Body of pancreas (tissue), 4 donors: ENCODE data around the gene MRPL16.

Source experiments
- CTCF ChIP-seq, 7 experiments: fragments of 450-650 bp in 4 of 7; fragments of 200-600 bp in 3 of 7; sonication (generic) in 3 of 7; IDR thresholded peaks; one replicate each; pipeline ENCODE4 v1.5.1; 2016 to 2019; ENCODE audit warnings: antibody characterized with exemption in 7 of 7
- POLR2A ChIP-seq, 3 donors: fragments of 450-650 bp; IDR thresholded peaks; one replicate each; pipeline ENCODE4 v1.6.1; 2016; ENCODE audit warnings: antibody characterized with exemption in 3 of 3, mild to moderate bottlenecking in 2 of 3

GRCh38 chr11:59791639-59792038, 18.9 kb downstream of the MRPL16 start:
- no peak for TF ChIP-seq CTCF (IDR thresholded peaks at IDR 0.05)
- TF ChIP-seq POLR2A (IDR thresholded peaks at IDR 0.05), result no peak
